Mesenteric fat pad (tissue), 1 donor: Measurements from ENCODE around the gene KNDC1. TPM values are rescaled to one million over a fixed set of nuclear protein-coding genes. Genes with fewer than 3 reads are reported as not detected.

Experiments used
- DNase-seq: peaks from one replicate; pipeline ENCODE4 v3.0.0-alpha.2; 2020; ENCODE audit warnings: low spot score
- total RNA-seq: library from RNA; stranded (reverse); fragmentation: NEBNext Ultra II Directional; extraction: Animal tissue kit (Norgen Biotek cat#: 25700); gene quantifications from one replicate; pipeline ENCODE4 v1.2.1, GENCODE V29; 2021
- donor health status: DM: yes; HTN: yes; CAD: no.

KNDC1 gene
- total RNA-seq, 1 donor from 2014 or later = 0.13 TPM

DNA sequence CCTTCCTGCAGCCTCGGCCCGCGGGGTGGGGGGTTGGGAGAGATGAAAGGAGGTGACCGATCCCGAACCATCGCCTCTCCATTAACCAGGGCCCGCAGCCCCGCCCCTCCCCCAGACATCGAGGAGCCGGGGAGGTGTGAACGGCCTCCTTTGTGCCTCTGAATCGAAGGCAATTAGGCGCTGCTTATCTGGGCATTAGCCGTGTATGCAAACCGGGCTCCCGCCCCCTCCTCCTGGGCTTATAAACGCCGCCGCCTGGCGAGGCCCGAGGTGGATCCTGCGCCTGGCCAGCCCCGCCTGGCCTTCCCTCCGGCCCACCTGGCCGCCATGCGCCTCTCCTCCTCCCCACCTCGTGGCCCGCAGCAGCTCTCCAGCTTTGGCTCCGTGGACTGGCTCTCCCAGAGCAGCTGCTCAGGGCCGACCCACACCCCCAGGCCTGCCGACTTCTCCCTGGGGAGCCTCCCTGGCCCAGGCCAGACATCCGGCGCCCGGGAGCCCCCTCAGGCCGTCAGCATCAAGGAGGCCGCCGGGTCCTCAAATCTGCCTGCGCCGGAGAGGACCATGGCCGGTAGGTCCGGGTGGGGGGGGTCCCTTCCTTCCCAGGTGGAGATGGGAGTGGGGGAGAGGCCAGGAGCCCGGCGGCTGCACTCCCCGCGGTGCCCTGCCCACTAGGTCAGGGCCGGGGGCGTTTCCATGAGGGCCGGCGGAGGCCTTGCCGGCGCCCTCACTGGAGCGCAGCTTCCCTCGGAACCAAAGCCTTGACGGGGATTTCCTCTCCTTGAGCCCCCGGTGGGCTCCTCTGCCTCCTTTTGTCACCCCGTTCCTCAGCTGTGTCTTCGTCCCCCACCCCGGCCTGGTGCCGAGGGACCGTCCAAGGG is 77.8 kb downstream of the KNDC1 start, which contains the start of gene VENTX:
TSS of gene VENTX (plus strand) at position 268 of the 878 bp plus-strand sequence. CDS start at position 328, 60 bp downstream.
- no peak for DNase-seq

DNA sequence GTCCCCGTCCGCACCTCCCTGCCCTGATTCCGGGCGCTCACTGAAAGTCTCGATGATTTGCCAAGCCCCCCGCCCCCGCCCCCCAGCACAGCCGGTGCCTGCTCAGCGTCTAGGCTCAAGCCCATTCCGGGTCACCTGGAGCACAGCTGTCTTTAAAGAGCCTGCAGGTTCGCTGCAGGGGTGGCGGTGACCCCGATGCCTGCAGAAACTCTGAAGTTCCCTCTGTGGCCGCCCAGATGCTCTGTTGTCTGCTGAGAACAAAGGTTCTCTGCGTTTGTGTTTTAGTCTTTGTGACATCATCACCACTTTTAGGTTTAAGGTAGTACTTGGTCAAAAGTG is 78.4 kb downstream of the KNDC1 start:
- no peak for DNase-seq

DNA sequence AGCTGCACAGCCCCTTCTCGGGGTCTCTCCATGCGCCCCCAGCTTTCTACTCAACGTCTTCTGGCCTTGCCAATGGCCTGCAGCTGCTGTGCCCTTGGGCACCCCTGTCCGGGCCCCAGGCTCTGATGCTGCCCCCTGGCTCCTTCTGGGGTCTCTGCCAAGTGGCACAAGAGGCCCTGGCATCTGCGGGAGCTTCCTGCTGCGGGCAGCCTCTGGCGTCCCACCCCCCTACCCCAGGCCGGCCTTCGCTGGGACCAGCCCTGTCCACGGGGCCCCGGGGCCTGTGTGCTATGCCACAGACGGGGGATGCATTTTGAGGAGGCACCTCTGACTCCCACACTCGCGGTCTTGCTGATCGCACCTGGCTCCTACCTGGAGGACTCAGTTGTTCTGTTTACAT is 80.0 kb downstream of the KNDC1 start:
- no peak for DNase-seq

DNA sequence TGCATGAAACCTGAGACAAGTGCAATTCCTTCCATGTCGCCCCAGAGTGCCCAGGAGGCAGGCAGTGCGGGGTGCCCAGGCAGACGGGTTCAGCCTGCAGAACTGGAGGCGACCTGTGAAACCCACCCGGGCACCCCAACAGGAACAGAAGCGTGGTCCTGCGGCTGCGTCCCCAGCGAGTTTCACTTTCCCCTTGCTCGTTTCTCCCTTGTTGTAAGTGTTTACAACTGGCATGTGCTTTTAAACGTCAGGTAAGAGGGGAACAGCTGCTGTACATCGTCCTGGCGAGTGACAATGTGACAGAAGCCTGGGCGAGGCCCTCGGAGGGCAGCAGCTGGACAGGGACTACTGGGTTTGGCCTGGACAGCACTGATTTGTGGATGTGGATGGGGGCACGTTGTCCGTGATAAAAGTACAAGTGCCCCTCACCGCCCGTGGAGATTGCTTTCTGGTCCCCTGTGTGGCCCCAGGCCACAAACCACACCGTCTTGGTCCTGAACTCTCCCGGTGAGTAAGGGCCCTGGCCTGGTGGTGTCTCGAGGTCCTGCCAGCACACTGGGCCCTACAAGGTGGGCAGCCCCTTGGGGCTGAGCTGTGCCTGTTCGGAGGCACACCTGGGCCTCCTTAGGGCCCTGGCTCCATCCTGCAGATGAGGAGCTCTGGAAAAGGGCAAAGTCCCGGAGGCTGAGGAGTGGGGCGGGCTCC is 81.6 kb downstream of the KNDC1 start:
- DNase-seq = no peak

DNA sequence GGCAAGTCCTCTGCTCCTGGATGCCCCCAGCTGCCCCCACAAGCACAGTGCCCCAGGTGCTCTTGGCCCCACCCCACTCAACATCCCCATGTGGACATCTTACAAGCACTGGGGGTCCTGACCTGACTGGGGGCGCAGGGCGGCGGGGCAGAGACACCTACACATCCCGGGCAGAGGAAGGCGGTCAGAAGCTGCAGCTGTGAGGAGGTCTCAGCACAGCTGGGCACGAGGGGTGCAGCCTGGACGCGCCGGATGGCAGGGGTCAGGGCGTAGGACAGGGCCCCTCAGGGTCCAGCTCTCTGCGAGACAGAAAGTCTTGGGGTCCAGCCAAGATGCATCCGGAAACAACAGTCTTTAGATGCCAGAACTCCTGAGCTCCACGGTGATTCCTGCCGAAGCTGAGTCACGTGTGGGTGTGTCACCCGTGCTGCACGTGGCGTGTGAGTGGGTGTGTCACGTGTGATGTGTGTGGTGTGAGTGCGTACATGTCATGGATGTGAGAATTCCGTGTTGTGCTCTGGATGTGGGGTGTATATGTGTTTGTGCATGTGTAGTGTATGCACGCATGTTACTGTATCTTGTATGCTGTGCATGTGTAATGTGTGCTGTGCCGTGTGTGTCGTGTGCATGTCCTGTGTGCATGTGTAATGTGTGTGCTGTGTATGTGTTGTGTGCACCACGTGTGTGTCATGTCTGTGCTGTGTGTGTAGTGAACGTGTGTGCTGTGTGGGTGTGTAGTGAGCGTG is 82.8 kb downstream of the KNDC1 start:
- DNase-seq = no peak

DNA sequence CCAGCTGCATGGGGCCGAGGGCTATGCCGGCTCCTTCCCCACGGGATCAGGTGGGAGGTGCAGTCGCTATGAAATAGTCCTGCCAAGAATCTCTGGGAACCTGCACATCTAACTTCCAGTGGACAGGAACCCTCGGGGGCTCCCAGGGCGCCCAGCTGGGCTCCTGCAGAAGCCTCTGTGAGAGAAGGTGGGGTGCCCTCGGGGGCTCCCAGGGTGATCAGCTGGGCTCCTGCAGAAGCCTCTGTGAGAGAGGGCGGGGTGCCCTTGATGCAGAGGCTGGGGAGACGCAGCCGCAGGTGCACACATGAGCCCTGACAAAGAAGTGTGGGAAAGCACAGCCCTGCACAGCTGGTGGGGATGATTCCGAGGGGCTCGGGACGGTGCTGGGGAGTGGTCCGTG is 83.6 kb downstream of the KNDC1 start:
- no peak for DNase-seq

DNA sequence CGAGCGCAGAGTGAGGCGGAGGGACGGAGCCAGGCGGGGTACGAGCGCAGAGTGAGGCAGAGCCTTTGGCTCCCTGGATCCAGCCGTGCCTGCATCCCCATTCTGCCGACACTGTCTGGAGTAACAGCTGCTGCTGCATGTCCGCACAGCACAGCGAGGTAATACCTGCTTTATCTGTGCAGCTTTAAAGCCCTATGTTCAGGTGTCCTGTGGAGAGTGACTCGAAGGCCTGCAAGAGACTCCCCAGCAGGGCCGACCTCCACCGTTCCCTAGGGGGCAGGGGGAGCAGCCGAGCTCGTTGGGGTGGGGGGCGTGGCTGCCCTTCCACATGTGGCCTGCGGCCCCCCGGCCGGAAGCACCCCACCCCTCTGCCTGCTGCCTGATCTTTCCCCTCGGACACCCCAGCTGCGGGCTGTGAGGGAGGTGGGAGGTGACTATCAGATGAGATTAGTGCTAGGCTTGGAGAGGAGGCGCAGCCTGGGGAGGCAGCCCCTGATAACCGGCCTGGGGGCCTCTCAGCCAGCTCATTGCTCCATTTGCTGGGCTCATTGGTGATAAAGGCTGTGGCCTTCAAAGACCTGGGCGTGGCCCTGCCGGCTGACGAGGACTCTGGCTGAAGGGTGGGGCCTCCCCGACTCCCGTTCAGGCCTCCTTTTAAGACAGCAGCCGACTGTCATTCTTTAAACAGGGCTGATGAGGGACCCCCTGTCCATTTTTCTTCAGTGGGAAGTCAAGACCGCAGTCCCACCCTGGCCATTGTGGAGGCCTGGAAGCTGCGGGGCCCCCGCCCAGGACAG is 85.6 kb downstream of the KNDC1 start:
- no peak for DNase-seq

DNA sequence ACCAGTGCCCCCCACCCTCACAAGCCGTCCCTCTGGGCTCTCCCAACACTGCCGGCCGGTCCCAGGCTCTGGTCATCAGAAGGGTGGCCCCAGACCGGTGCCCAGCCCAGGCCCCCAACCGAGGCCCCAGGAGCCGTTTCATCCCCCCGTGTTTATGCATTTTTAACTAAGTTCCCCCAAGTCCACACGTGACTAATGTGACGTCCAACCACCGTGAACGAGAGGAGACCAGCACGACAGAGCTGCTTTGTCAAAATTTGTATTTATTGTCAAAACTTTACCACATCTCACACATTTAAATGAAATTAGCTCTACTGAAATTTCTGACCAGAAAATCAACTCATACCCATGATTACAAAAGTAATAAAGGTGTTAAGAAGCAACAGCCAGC is 86.2 kb downstream of the KNDC1 start:
- no peak for DNase-seq

DNA sequence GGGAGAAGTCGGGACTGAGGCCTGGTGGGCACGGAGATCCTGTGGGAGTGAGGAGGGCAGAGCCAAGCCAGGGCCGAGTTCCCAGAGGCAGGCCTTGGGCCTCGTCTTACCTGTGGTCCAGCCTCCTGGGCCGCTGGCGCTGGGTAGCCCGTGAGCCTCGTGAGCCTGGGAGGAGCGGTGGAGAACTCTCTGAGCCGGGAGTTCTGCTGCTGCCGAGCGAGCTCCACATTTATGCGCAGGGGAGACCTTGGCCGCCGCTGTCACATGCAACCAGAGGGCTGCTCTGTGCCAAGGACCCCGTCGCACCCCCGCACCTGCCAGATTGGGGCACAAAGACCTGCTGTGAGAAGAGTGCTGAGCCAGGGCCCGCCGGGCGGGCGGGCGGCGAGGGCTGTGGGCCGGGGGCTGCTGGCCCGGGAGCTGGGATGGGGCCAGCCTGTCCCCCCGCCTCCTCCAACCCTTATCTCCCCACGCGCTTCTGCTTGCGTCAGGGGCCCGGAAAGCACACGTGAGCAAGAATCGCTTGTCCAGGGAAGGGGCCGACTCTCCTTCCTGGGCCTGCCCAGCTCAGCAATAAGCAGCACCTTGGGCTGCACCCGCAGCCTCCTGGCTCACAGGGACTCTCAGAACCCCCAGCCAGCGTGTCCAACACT is 87.8 kb downstream of the KNDC1 start:
- DNase-seq = no peak

DNA sequence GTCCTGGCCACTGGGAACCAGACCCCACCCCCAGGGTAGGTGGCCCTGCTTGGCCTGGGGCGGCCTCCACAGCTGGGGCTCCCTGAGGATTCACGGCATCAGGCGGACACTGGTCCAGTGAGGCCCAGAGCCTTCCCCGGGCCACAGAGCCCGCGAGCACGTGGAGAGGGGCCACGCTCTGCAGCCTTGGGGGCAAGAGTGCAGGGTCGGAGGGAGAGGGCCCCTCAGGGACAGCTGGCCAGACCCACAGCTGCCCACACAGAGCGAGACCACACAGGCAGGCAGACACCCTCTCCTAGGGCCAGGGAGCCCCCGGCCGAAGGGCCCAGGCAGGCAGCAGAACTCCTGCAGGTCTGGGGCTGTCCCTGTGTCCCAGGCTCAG is 88.3 kb downstream of the KNDC1 start:
- no peak for DNase-seq

DNA sequence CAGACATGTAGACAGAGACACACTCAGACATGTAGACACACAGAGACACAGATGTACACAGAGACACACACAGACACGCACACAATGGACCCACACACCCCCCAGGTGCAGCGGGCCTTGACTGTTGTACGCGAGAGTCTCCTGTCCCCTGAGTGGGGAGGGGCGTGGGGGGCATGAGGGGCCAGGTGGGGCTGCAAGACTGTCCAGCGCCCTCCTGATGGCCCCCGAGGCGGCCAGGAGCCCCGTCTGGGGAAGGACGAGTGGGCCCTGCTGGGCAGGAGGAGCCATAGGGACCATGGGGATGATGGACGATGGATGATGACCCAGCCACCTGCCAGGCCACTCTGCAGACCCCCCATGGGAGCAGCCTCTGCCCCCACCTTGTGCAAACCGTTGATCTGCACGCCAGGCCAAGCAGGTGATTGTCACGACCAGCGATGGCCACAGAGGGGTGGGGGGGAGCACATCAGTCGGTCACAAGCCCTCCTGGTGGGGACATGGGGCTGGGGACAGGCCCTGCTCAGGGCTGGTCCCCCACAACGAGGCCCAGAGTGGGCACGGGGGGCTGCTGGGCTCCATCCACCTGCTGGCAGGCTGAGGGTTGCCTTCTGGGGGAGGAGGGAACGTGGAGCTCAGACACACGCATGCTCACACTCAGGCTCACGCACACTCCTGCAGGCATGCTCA is 89.2 kb downstream of the KNDC1 start:
- DNase-seq = no peak

DNA sequence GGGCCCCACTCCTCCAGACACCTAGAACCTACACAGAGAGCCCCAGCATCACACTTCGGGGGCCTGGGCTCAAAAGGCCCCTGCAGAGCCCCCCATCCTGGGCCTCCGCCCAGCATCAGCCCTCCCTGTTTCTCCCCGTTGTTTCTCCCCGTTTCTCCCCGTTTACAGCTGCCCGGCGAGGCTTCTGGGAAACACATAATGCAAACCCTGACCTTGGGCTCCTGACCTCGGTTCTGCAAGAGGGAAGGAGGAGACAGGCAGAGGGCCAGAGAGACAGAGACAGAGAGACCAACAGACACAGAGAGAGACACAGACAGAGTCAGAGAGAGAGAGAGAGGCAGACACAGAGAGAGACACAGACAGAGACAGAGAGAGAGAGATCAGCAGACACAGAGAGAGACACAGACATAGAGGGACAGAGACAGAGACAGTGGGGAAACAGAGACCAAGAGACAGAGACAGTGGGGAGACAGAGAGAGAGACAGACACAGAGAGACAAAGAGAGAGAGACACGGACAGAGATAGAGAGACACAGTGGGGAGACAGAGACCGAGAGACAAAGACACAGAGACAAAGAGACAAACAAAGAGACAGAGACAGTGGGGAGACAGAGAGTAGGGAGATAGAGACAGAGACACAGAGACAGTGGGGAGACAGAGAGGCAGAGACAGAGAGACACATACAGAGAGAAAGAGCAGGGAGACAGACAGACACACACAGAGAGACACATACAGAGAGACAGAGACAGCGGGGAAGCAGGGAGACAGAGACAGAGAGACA is 90.1 kb downstream of the KNDC1 start:
- DNase-seq = no peak

DNA sequence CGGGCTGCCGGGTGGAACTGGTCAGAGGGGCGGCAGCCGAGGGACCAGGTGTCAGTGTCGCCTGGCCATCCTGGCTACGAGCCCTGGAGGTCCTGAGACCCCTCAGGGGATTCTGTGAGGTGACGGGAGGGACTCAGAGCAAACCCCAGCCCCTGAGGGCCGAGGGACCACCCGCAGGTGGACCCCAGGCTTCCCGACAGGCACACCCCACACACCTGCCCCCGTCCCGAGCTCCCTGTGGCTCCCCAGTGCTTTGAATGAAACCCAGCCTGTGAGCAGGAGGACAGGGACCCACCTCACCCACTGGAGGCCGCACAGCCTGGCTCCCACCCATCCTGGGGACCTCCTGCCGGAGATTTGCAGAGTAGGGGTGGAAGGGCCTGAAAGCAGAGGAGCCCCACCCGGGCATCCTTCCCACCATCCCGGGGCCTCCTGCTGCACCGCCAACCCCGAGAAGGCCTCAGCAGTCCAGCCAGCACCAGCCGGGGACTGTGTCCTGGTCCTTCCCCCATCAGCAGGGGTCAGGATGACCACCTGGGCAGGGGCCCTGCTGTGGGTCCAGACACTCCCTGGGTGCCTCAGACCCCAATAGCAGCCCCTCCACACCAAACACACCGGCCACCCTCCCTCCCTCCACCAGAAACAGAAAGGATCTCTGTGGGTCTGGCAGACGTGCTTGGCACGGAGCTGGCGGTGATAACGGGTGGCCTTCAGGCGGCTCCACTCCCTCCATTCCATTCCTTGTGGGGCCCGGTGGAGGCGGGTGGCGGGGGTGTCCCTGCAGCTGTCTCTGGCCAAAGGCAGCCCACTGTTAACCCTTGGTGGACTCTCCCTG is 91.6 kb downstream of the KNDC1 start:
- no peak for DNase-seq

DNA sequence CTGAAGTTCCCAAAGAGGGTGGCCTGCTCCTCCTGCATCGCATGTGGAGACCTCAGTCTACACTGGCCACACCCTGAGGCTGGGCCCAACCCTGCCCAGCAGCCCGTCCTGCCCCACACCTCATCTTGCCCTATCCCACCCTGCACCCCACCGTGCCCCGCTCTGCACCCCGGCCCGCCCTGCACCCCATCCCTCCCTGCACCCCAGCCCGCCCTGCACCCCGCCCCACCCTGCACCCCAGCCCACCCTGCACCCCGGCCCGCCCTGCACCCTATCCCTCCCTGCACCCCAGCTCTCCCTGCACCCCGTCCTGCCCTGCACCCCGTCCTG is 92.2 kb downstream of the KNDC1 start:
- DNase-seq = no peak

DNA sequence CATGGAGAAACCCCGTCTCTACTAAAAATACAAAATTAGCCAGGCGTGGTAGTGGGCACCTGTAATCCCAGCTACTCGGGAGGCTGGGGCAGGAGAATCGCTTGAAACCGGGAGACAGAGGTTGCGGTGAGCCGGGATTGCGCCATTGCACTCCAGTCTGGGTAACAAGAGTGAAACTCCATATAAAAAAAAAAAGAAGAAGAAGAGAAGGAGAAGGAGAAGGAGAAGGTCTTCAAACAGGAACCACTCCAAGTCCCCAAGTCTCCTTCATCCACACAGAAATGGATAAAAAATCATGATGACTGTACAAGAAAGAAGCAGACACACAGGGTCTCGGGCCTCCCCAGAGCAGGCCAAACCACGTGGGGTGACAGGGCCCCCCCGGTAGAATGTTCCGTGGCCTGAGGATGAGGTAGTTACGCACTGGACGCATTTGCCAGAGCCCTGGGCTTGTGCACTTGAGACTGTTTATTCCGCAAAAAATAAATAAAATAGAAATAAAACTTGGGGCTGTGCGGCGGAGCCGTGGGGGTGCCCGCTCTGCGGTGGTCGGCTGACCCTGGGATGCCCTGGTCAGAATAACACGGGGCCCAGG is 93.4 kb downstream of the KNDC1 start:
- DNase-seq = no peak

DNA sequence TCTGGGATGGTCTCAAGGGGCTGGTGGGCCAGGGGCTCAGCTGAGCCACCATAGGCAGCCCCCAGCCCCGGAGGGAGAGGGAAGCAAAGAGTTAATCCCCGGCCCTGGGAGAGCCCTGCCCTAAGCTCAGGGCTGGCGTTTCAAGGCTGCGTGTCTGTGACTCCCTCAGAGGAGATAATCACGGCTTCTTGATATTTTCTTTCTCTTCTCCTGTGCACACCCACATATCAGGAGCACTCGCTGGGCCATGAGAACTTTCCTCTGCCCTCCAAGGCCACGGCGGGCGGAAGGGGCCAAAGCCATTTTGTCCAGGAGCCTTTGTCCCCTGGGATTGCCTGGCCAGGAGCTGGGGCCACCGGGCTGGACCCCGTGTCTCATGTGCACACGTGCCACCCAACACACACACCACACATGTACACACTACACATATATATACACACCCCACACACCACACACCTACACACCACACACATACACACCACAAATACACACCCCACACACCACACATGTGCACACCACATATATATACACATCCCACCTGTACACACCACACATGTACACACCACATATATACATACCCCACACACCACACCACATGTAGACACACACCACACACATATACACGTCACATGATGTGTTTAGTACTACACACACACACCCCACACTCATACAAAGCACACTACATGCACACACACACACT is 94.6 kb downstream of the KNDC1 start:
- DNase-seq = no peak

DNA sequence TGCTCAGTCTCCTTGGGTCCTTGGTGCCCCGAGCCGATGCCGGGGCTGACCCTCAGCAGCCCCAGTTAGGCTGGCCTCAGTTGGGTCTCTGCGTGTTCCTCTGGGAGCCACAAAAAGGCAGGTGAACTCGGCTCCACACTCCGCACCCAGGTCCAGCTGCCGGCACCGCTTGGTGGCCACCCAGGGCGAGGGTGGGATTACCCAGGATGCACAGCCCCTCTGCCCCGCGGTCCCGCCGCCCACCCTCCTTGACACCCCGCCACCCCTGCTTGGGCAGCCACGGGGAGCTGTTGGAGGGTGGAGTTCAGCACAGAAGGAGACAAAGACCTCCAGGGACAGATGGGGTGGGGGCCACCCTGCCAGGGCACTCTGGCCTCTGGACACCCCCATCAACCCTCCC is 95.3 kb downstream of the KNDC1 start:
- no peak for DNase-seq
